Measurements from ENCODE around the gene AKNA.

Gene AKNA

GRCh38 chr9:114363424-114363823 lies 24.4 kb downstream of the AKNA start:
- no peak for DNase-seq (ENCODE audit: low read depth, low spot score)

- no peak for DNase-seq (ENCODE audit: low read depth, low spot score)
Observed at GRCh38 chr9:114362394-114362793, 25.4 kb downstream of the AKNA start.

GRCh38 chr9:114361542-114361941 lies 26.2 kb downstream of the AKNA start:
- no peak for DNase-seq (ENCODE audit: low read depth, low spot score)

- no peak for DNase-seq (ENCODE audit: low read depth, low spot score)
Observed at GRCh38 chr9:114359801-114360200, 28.0 kb downstream of the AKNA start.

- DNase-seq (ENCODE audit: low read depth, low spot score) = no peak
Observed at GRCh38 chr9:114357911-114358328, 29.9 kb downstream of the AKNA start.

GRCh38 chr9:114357360-114357759 lies 30.4 kb downstream of the AKNA start:
- no peak for DNase-seq (ENCODE audit: low read depth, low spot score)

- DNase-seq (ENCODE audit: low read depth, low spot score) = no peak
Observed at GRCh38 chr9:114356792-114357191, 31.0 kb downstream of the AKNA start.

GRCh38 chr9:114355821-114356220 lies 32.0 kb downstream of the AKNA start:
- no peak for DNase-seq (ENCODE audit: low read depth, low spot score)

GRCh38 chr9:114351932-114352331 lies 35.9 kb downstream of the AKNA start:
- DNase-seq (ENCODE audit: low read depth, low spot score) = no peak

GRCh38 chr9:114350636-114351401 lies 37.0 kb downstream of the AKNA start:
- DNase-seq (ENCODE audit: low read depth, low spot score) = no peak

GRCh38 chr9:114349713-114350480 lies 37.9 kb downstream of the AKNA start:
- no peak for DNase-seq (ENCODE audit: low read depth, low spot score)

- peak; percentile 88 for DNase-seq (ENCODE audit: low read depth, low spot score)
Observed at GRCh38 chr9:114348906-114349482, 38.8 kb downstream of the AKNA start.

- no peak for DNase-seq (ENCODE audit: low read depth, low spot score)
Observed at GRCh38 chr9:114348261-114348905, 39.4 kb downstream of the AKNA start.

GRCh38 chr9:114347675-114348074 lies 40.1 kb downstream of the AKNA start:
- DNase-seq (ENCODE audit: low read depth, low spot score) = no peak

- no peak for DNase-seq (ENCODE audit: low read depth, low spot score)
Observed at GRCh38 chr9:114346146-114346545, 41.6 kb downstream of the AKNA start.

GRCh38 chr9:114345493-114346065 lies 42.2 kb downstream of the AKNA start:
- DNase-seq (ENCODE audit: low read depth, low spot score) = no peak

GRCh38 chr9:114344692-114345091 lies 43.1 kb downstream of the AKNA start:
- DNase-seq (ENCODE audit: low read depth, low spot score) = no peak

- DNase-seq (ENCODE audit: low read depth, low spot score) = no peak
Observed at GRCh38 chr9:114344188-114344566, 43.6 kb downstream of the AKNA start.

- no peak for DNase-seq (ENCODE audit: low read depth, low spot score)
Observed at GRCh38 chr9:114343471-114344187, 44.2 kb downstream of the AKNA start.

- DNase-seq (ENCODE audit: low read depth, low spot score) = no peak
Observed at GRCh38 chr9:114342755-114343440, 44.9 kb downstream of the AKNA start.

- no peak for DNase-seq (ENCODE audit: low read depth, low spot score)
Observed at GRCh38 chr9:114341991-114342390, 45.8 kb downstream of the AKNA start.
